GDM1 (cell line): ENCODE data around the gene PTGR1.
"Not testable (repeated sequence)": the region's sequence is repeated elsewhere in the genome, so short reads cannot be mapped to it uniquely, and the experiment has no call there.

Experiments
- DNase-seq: peaks from one replicate; lab custom pipeline; 2025; lab: John Stamatoyannopoulos, UW

PTGR1 gene

GRCh38 chr9:111613436-111614040 lies 14.1 kb upstream of the PTGR1 start:
- DNase-seq = no peak

GRCh38 chr9:111610845-111611244 lies 11.4 kb upstream of the PTGR1 start:
- DNase-seq = no peak

DNA sequence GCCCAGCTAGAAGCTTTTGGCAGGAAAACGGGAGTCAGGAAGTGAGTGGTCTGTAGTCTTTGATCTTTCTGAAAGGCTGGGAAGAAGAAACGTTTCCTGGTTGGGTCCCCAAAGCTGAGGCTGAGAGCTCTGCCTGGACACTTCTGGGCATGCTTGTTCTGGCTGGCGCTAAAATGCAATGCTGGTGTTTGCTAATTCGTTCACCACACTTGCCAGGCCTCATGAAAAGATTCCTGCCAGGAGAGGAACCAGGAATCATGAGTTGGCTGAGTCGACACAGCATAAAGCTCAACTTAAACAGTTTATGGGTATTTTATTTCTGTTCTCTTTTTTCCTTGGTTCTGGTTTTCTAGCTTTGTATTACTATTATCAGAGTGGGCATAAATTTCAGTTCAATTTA lies 10.7 kb upstream of the PTGR1 start:
- no peak for DNase-seq

- no peak for DNase-seq
These were observed 5.7 kb upstream of the PTGR1 start for GRCh38 chr9:111605041-111605559.

DNA sequence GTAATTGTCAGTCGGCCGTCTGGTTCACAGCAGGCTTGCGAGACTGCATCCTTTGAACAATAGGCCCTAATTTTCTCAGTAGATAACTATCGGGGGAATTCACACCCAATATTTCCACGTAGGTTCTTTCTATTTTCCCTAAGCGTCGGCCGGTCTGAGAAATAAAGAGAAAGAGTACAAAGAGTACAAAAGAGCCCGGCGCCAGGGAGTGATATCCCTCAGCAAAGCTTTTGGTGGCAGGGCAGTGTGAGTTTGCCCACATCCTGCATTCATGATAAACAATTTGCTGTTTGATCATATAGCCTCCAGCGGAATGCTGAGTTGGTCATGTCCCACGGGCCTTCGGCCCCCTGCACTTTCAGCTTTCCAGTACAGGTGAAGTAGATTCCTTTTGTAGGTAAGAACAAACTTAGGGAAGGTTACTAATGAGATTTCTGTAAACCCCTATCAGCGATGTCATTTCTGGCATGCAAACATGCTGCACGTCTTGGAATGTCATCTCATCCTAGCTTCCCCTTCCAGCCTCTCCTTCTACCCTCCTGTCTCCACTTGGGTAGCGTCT lies 4.7 kb upstream of the PTGR1 start:
- DNase-seq = no peak

DNA sequence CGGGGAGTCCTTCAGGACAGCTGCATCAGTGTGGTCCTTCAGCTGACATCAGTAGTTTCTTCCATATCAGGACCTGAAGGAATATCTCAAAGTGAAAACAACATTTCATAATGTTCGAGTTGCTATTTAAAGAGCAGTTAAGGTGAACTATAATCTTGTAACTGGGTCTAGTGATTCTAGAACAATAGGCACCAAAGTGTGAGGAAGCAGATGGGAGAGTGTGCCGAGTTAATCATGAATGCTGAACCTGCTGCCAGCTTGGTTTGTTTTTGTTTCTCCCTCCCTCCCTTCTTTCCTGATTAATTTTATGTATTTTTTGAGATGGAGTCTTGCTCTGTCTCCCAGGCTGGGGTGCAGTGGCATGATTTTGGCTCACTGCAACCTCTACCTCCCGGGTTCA lies 3.6 kb upstream of the PTGR1 start:
- no peak for DNase-seq

DNA sequence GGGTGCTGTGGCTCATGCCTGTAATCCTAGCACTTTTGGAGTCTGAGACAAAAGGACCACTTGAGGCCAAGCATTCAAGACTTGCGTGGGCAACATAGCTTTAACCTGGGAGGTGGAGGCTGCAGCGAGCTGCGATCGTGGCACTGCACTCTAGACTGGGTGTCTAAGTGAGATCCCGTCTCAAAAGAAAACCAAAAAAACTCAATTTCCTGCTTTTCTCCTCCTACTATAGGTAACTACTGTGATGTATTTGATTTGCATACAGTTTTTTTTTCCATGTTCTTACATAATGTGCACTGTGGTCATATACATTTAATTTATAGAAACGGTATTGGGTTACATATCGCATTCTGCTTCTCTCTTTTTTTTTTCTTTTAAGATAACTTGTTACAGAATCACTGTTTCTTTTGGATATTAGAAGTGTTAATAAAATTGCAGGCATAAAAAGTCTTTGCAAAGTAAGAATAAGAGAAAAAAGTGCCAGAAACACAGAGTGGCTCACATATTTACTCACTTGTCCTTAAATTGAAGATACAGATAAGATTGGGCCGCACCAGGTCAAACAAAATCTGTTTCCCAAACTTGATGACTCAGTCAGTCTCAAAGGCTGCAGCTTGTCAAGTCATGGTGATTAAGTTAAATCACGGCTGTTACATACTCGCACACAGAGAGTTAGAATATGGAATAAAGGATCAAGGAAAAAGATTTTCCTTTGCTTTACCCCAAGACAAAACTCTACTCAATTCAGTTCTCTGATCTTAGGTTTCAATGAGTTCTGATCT lies 2.0 kb upstream of the PTGR1 start:
- DNase-seq = no peak

DNA sequence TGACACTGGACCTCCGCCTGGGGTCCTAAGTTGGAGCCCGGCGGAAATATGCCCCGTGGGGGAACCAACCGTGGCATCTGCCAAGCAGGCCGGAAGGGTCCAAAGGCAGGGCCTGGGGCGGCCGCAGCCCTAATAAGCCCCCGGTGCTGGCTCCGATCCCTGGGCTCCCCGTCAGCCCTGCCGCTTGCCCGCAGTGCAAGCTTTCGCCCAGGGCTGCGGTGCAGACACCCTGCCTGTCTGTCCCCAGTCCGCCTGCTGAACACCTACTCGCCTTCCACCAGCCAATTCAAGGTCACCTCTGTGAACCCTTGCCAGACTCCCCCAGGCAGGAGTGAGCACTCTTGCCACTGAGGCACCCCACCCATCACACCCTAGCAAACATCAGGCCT lies 502 bp upstream of the PTGR1 start:
- DNase-seq = no peak

DNA sequence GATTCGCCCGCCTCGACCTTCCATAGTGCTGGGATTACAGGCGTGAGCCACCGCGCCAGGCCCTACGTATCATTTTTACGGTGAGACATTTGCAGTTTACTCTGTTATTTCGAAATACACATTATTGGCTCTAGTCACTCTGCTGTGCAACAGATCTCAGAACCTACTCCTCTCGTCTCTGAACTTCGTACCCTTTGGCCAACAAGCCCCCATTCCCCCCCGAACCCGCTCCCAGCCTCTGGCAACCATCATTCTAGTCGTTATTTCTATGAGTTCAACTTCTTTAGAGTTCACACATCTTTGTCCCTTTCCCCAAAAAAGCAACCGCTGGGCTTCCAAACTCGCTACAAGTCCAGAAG lies 735 bp downstream of the PTGR1 start:
- DNase-seq = no peak

- DNase-seq = peak; percentile 28
These were observed 1.4 kb downstream of the PTGR1 start for GRCh38 chr9:111597852-111598732.

DNA sequence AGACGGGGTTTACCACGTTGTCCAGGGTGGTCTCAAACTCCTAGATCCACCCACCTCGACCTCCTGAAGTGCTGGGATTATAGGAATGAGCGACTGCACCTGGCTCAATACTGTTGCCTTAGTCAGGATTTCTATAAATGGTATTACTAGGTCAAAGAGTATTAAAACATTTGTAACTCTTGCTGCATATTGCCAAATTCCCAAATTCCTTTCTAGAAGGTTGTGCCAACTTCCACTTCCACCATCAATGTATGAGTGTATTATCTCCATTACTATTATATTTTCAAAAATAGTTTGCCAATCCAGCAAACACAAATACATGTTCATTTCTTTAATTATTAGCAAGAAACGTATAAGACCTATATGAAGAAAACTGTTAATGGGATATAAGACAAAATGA lies 10.6 kb downstream of the PTGR1 start:
- no peak for DNase-seq

- DNase-seq = no peak
These were observed 13.1 kb downstream of the PTGR1 start for GRCh38 chr9:111586378-111586777.

GRCh38 chr9:111582888-111583287 lies 16.6 kb downstream of the PTGR1 start:
- no peak for DNase-seq

- no peak for DNase-seq
These were observed 26.4 kb downstream of the PTGR1 start for GRCh38 chr9:111572950-111573604.

- DNase-seq = not testable (repeated sequence)
These were observed 31.3 kb downstream of the PTGR1 start for GRCh38 chr9:111568127-111568526.

- DNase-seq = no peak
These were observed 33.2 kb downstream of the PTGR1 start for GRCh38 chr9:111566234-111566633.

GRCh38 chr9:111561165-111561719 lies 38.2 kb downstream of the PTGR1 start:
- DNase-seq = no peak

DNA sequence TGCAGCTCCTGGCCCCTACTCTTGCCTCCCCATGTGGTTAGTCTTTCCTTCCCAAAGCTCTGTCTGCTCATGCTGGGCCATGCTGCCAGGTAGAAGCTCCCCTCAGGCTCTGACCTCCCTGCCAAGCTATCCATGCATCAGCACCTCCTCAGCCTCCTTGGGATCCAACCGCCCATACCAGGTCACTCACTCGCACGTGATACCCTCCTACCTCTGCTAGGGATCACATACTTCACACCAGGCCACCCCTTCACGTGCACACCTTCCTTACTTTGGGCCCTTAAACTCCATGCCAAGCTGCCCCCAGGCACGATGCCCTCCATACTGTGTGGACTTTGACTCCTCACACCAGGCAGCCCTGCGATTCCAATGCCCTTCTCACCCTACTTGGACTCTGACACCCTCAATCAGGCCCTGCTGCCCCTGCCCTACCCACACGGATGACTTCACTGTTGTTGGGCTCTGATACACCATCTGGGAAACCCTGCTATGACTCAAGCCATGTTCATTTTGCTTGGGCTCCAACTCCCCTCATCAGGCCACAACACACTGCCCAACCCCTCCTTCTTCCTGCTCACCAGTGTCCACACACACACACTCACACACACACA lies 40.3 kb downstream of the PTGR1 start:
- no peak for DNase-seq

- not testable (repeated sequence) for DNase-seq
These were observed 44.0 kb downstream of the PTGR1 start for GRCh38 chr9:111555425-111555824.

DNA sequence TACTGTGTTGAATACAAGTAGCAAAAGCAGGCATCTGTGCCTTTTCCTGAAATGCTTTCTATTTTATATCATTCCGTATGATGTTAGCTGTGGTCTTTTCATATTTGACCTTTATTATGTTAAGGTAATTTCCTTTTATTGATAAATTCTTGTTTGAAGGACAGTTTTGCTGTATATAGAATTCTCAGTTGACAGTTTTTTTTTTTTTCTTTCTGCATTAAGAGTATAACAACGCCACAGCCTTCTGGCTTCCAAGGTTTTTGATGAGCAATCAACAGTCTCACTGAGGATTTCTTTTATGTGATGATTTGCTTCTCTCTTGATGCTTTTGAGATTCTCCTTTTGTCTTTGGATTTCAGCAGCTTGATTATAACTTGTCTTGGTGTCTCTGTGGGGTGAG lies 50.8 kb downstream of the PTGR1 start:
- DNase-seq = no peak
